ENCODE results near the gene SLF1.
A peak's percentile ranks its signal among the peaks of the same experiment; 100 is the strongest.

Gene SLF1

GRCh38 chr5:94667937-94668336 is 49.5 kb downstream of the SLF1 start:
- H4K20me1 ChIP-seq (ENCODE audit: insufficient read depth, low read length), result no peaks in the 10 kb centered on the region
- no peak overlapping the region for H3K9ac ChIP-seq (ENCODE audit: low read length)
- H3K9me2 ChIP-seq (replicated peaks; ENCODE audit: insufficient read depth, low read length), result no peaks in the 10 kb centered on the region
- H3K79me2 ChIP-seq (ENCODE audit: low read length), result no peaks in the 10 kb centered on the region
- H3K4me3 ChIP-seq (ENCODE audit: low read length), result no peak overlapping the region
- no peak for DNase-seq
- TF ChIP-seq EZH2phosphoT487 (IDR thresholded peaks at IDR 0.05; ENCODE audit: low read length), result no peak
- no peak for TF ChIP-seq EZH2 (optimal IDR thresholded peaks at IDR 0.05; ENCODE audit: low read depth, low read length)
- no peak for TF ChIP-seq CTCF (IDR thresholded peaks at IDR 0.05; ENCODE audit: low read length)
- no peaks in the 10 kb centered on the region for H3F3A ChIP-seq (ENCODE audit: insufficient read depth, low read length)
- H3K27me3 ChIP-seq (replicated peaks; ENCODE audit: insufficient read depth, low read length), result no peaks in the 10 kb centered on the region
- no peak overlapping the region for H3K4me2 ChIP-seq (ENCODE audit: low read depth, low read length)
- no peaks in the 10 kb centered on the region for H3K9me3 ChIP-seq (replicated peaks; ENCODE audit: insufficient read depth, low read length)
- no peak overlapping the region for H3K27ac ChIP-seq (ENCODE audit: low read length)
- peaks cover 5% of the 10 kb centered on the region for H3K4me1 ChIP-seq (ENCODE audit: low read length)
- H3K36me3 ChIP-seq (replicated peaks; ENCODE audit: insufficient read depth, low read length), result no peaks in the 10 kb centered on the region
- no peak overlapping the region for H2AFZ ChIP-seq (ENCODE audit: low read length)

- Histone ChIP-seq H3K9me2 (replicated peaks; ENCODE audit: insufficient read depth, low read length) (no peaks in the 10 kb centered on the region), H2AFZ (ENCODE audit: low read length) (no peak overlapping the region), H3K4me2 (ENCODE audit: low read depth, low read length) (peak overlapping the region; percentile 31), H3K27me3 (replicated peaks; ENCODE audit: insufficient read depth, low read length) (no peaks in the 10 kb centered on the region), H3K4me3 (ENCODE audit: low read length) (no peak overlapping the region), H3K36me3 (replicated peaks; ENCODE audit: insufficient read depth, low read length) (no peaks in the 10 kb centered on the region), H4K20me1 (ENCODE audit: insufficient read depth, low read length) (no peaks in the 10 kb centered on the region), H3K27ac (ENCODE audit: low read length) (no peak overlapping the region), H3K79me2 (ENCODE audit: low read length) (no peaks in the 10 kb centered on the region), H3K9ac (ENCODE audit: low read length) (no peak overlapping the region), H3K9me3 (replicated peaks; ENCODE audit: insufficient read depth, low read length) (no peaks in the 10 kb centered on the region), H3F3A (ENCODE audit: insufficient read depth, low read length) (no peaks in the 10 kb centered on the region), H3K4me1 (ENCODE audit: low read length) (peaks cover 5% of the 10 kb centered on the region)
- no peak for DNase-seq
- TF ChIP-seq EZH2phosphoT487 (IDR thresholded peaks at IDR 0.05; ENCODE audit: low read length) (no peak), CTCF (IDR thresholded peaks at IDR 0.05; ENCODE audit: low read length) (no peak), EZH2 (optimal IDR thresholded peaks at IDR 0.05; ENCODE audit: low read depth, low read length) (no peak)
These were observed 52.3 kb downstream of the SLF1 start for GRCh38 chr5:94670726-94671125.

GRCh38 chr5:94672746-94673145 is 54.3 kb downstream of the SLF1 start:
- Histone ChIP-seq H3K9ac (ENCODE audit: low read length) (no peak overlapping the region), H3K4me1 (ENCODE audit: low read length) (peaks cover 5% of the 10 kb centered on the region), H3K4me2 (ENCODE audit: low read depth, low read length) (no peak overlapping the region), H2AFZ (ENCODE audit: low read length) (no peak overlapping the region), H3K9me3 (replicated peaks; ENCODE audit: insufficient read depth, low read length) (no peaks in the 10 kb centered on the region), H3K9me2 (replicated peaks; ENCODE audit: insufficient read depth, low read length) (no peaks in the 10 kb centered on the region), H3K36me3 (replicated peaks; ENCODE audit: insufficient read depth, low read length) (no peaks in the 10 kb centered on the region), H4K20me1 (ENCODE audit: insufficient read depth, low read length) (no peaks in the 10 kb centered on the region), H3K79me2 (ENCODE audit: low read length) (no peaks in the 10 kb centered on the region), H3K4me3 (ENCODE audit: low read length) (no peak overlapping the region), H3K27ac (ENCODE audit: low read length) (no peak overlapping the region), H3K27me3 (replicated peaks; ENCODE audit: insufficient read depth, low read length) (no peaks in the 10 kb centered on the region), H3F3A (ENCODE audit: insufficient read depth, low read length) (no peaks in the 10 kb centered on the region)
- DNase-seq, result no peak
- no peak for TF ChIP-seq EZH2phosphoT487 (IDR thresholded peaks at IDR 0.05; ENCODE audit: low read length)
- no peak for TF ChIP-seq EZH2 (optimal IDR thresholded peaks at IDR 0.05; ENCODE audit: low read depth, low read length)
- no peak for TF ChIP-seq CTCF (IDR thresholded peaks at IDR 0.05; ENCODE audit: low read length)
